ENCODE results near the gene ATXN1. TPM values are rescaled to one million over a fixed set of nuclear protein-coding genes. Genes with fewer than 3 reads are reported as not detected.

ATXN1 gene
- total RNA-seq, 1 experiment from 2014 or later: 27.0 TPM

DNA sequence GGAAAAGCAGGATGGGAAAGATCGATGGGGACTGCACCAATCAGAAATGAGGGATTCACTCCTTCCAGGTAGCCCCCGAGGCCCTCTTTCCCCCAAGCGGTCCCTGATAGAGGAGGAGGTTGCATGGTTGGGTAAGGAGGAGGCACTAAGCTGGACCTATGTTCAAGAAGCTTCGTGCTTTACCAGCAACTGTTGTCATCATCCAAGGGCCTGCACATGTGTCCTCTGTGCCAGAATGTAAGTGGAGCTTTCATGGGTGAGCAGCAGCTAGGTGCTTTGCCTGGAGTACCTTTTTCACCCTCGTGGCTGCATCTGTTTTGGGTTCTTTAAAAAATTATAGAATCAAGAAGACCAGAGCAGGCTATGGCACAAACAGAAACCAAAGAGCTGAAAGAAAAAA is 468.8 kb downstream of the ATXN1 start:
- TF ChIP-seq, protein P1, sequence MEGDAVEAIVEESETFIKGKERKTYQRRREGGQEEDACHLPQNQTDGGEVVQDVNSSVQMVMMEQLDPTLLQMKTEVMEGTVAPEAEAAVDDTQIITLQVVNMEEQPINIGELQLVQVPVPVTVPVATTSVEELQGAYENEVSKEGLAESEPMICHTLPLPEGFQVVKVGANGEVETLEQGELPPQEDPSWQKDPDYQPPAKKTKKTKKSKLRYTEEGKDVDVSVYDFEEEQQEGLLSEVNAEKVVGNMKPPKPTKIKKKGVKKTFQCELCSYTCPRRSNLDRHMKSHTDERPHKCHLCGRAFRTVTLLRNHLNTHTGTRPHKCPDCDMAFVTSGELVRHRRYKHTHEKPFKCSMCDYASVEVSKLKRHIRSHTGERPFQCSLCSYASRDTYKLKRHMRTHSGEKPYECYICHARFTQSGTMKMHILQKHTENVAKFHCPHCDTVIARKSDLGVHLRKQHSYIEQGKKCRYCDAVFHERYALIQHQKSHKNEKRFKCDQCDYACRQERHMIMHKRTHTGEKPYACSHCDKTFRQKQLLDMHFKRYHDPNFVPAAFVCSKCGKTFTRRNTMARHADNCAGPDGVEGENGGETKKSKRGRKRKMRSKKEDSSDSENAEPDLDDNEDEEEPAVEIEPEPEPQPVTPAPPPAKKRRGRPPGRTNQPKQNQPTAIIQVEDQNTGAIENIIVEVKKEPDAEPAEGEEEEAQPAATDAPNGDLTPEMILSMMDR (conservative IDR thresholded peaks at IDR 0.05; ENCODE audit: low read depth, low read length): no peak
- TF ChIP-seq EZH2 (IDR thresholded peaks at IDR 0.05; ENCODE audit: low read length, unreplicated experiment) (no peak), EZH2phosphoT487 (IDR thresholded peaks at IDR 0.05; ENCODE audit: borderline replicate concordance, low read length) (no peak)
- no peak overlapping the region for H3K4me2 ChIP-seq (ENCODE audit: low read length)
- ChIA-PET POLR2A (ENCODE audit: unreplicated experiment) (no interaction called here), CTCF (no interaction called here)
- H3K9me2 ChIP-seq (replicated peaks; ENCODE audit: low read length): no peaks in the 10 kb centered on the region
- H4K20me1 ChIP-seq (ENCODE audit: low read length): no peaks in the 10 kb centered on the region
- no peaks in the 10 kb centered on the region for H3K27me3 ChIP-seq (ENCODE audit: low read length)
- no peak overlapping the region for H2AFZ ChIP-seq (ENCODE audit: low read length)
- DNase-seq (no peak), ATAC-seq (no peak)
- no peak overlapping the region for H3K27ac ChIP-seq (ENCODE audit: low read length)
- BruUV-seq (replicated peaks): no TSS peak
- H3K9ac ChIP-seq (ENCODE audit: low read length): no peak overlapping the region
- no peaks in the 10 kb centered on the region for H3F3A ChIP-seq (ENCODE audit: low read length, unreplicated experiment)
- no peaks in the 10 kb centered on the region for H3K9me3 ChIP-seq (ENCODE audit: low read length)
- no peaks in the 10 kb centered on the region for H3K79me2 ChIP-seq (ENCODE audit: low read length)
- H3K4me3 ChIP-seq (ENCODE audit: low read length): no peak overlapping the region
- H3K4me1 ChIP-seq (ENCODE audit: insufficient read depth, low read length): no peaks in the 10 kb centered on the region
- H3K36me3 ChIP-seq (ENCODE audit: low read depth, low read length): no peaks in the 10 kb centered on the region
- intact Hi-C loops (cut with micrococcal nuclease): no loop called here

DNA sequence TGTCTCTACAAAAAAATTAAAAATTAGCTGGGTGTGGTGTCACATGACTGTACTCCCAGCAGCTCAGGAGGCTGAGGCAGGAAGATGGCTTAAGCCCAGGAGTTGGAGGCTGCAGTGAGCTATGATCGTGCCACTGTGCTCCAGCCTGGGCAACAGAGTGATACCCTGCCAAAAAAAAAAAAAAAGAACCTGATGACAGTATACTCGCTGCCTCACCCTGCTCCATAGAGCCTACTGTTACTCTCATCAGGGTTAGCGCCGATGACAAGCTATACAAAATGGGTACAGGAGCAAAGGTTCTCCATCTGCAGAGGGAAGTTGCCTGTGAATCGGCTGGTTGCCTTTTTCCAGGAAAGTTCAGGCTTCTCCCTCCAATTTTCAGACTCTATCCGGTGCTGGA is 469.5 kb downstream of the ATXN1 start:
- Histone ChIP-seq H3K79me2 (ENCODE audit: low read length) (no peaks in the 10 kb centered on the region), H3K4me3 (ENCODE audit: low read length) (no peak overlapping the region), H3K9me2 (replicated peaks; ENCODE audit: low read length) (no peaks in the 10 kb centered on the region), H3K4me1 (ENCODE audit: insufficient read depth, low read length) (no peaks in the 10 kb centered on the region), H3K4me2 (ENCODE audit: low read length) (no peak overlapping the region), H3K27me3 (ENCODE audit: low read length) (no peaks in the 10 kb centered on the region), H3K36me3 (ENCODE audit: low read depth, low read length) (no peaks in the 10 kb centered on the region), H4K20me1 (ENCODE audit: low read length) (no peaks in the 10 kb centered on the region), H3K9ac (ENCODE audit: low read length) (no peak overlapping the region), H2AFZ (ENCODE audit: low read length) (no peak overlapping the region), H3K27ac (ENCODE audit: low read length) (no peak overlapping the region), H3F3A (ENCODE audit: low read length, unreplicated experiment) (no peaks in the 10 kb centered on the region), H3K9me3 (ENCODE audit: low read length) (no peaks in the 10 kb centered on the region)
- no peak for ATAC-seq
- POLR2A ChIA-PET (ENCODE audit: unreplicated experiment): no interaction called here
- intact Hi-C loops (cut with micrococcal nuclease): no loop called here
- TF ChIP-seq EZH2phosphoT487 (IDR thresholded peaks at IDR 0.05; ENCODE audit: borderline replicate concordance, low read length): no peak
- TF ChIP-seq, protein P1 (conservative IDR thresholded peaks at IDR 0.05; ENCODE audit: low read depth, low read length): no peak
- no peak for TF ChIP-seq EZH2 (IDR thresholded peaks at IDR 0.05; ENCODE audit: low read length, unreplicated experiment)
- no TSS peak for BruUV-seq (replicated peaks)
- CTCF ChIA-PET: no interaction called here
- DNase-seq: no peak

DNA sequence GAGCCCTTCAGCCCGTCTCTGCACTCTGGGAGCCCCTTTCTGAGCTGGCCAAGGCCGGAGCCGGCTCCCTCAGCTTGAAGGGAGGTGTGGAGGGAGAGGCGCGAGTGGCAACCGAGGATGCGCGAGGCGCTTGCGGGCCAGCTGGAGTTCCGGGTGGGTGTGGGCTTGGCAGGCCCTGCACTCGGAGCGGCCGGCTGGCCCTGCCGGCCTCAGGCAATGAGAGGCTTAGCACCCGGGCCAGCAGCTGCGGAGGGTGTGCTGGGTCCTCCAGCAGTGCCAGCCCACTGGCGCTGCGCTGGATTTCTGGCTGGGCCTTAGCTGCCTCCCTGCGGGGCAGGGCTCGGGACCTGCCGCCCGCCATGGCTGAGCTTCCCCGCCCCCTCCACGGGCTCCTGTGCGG is 473.1 kb downstream of the ATXN1 start:
- intact Hi-C loops (cut with micrococcal nuclease): no loop called here
- POLR2A ChIA-PET (ENCODE audit: unreplicated experiment): no interaction called here
- H3K27ac ChIP-seq (ENCODE audit: low read length): no peak overlapping the region

More for the DNA sequence above, 473.1 kb downstream of the ATXN1 start:
- H3K9me3 ChIP-seq (ENCODE audit: low read length): no peaks in the 10 kb centered on the region
- H3F3A ChIP-seq (ENCODE audit: low read length, unreplicated experiment): no peaks in the 10 kb centered on the region
- ATAC-seq (no peak), DNase-seq (no peak)
- no peaks in the 10 kb centered on the region for H3K27me3 ChIP-seq (ENCODE audit: low read length)
- no peaks in the 10 kb centered on the region for H3K4me1 ChIP-seq (ENCODE audit: insufficient read depth, low read length)
- no peaks in the 10 kb centered on the region for H3K36me3 ChIP-seq (ENCODE audit: low read depth, low read length)
- no peak overlapping the region for H3K4me2 ChIP-seq (ENCODE audit: low read length)
- H3K9ac ChIP-seq (ENCODE audit: low read length): no peak overlapping the region
- H2AFZ ChIP-seq (ENCODE audit: low read length): no peak overlapping the region
- H3K9me2 ChIP-seq (replicated peaks; ENCODE audit: low read length): no peaks in the 10 kb centered on the region
- H4K20me1 ChIP-seq (ENCODE audit: low read length): no peaks in the 10 kb centered on the region
- TF ChIP-seq EZH2 (IDR thresholded peaks at IDR 0.05; ENCODE audit: low read length, unreplicated experiment): no peak
- TF ChIP-seq, protein P1 (conservative IDR thresholded peaks at IDR 0.05; ENCODE audit: low read depth, low read length): no peak
- TF ChIP-seq EZH2phosphoT487 (IDR thresholded peaks at IDR 0.05; ENCODE audit: borderline replicate concordance, low read length): no peak
- H3K4me3 ChIP-seq (ENCODE audit: low read length): no peak overlapping the region
- CTCF ChIA-PET: no interaction called here
- no peaks in the 10 kb centered on the region for H3K79me2 ChIP-seq (ENCODE audit: low read length)
- no TSS peak for BruUV-seq (replicated peaks)

Measured in PC-3 (cell line).